IMR-90 (cell line): Measurements from ENCODE around the gene PDLIM5. TPM values are rescaled to one million over a fixed set of nuclear protein-coding genes. Genes with fewer than 3 reads are reported as not detected.

Source experiments
- ATAC-seq: fragments of 200-7000 bp; cut with Tn5 transposase; 2 replicates; pipeline ENCODE4 v1.9.1; 2020; ENCODE audit warnings: low read depth, mild to moderate bottlenecking, moderate library complexity
- BruUV-seq: library from RNA; stranded (reverse); fragments of 400-500 nt; replicated peaks from 2 replicates; lab custom pipeline; 2021; lab: Mats Ljungman, UMichigan
- CTCF ChIA-PET: fragments of 300-600 bp; formaldehyde crosslinking; extraction: SDS; loops from one replicate; lab custom pipeline; 2021; ENCODE audit warnings: antibody characterized with exemption; lab: Yijun Ruan, JAX
- POLR2A ChIA-PET: fragments of 300-600 bp; sonication (Branson Sonifier 250); formaldehyde crosslinking; loops from one replicate; lab custom pipeline; 2022; ENCODE audit warnings: antibody characterized with exemption; ENCODE audit not compliant: unreplicated experiment; lab: Charles Lee
- DNase-seq: peaks from one replicate; pipeline ENCODE4 v3.0.0; 2013
- H2AFZ ChIP-seq: replicated peaks from 2 replicates; pipeline ENCODE3; 2013; ENCODE audit warnings: low read length, mild to moderate bottlenecking; ENCODE audit not compliant: poor library complexity
- H2AK5ac ChIP-seq: 2 replicates; pipeline ENCODE4 v1.6.1; 2013; ENCODE audit warnings: low read depth, low read length, inconsistent platforms
- H2AK9ac ChIP-seq: replicated peaks from 2 replicates; pipeline ENCODE3; 2013; ENCODE audit warnings: mild to moderate bottlenecking, low read depth, low read length, moderate library complexity; ENCODE audit not compliant: poor library complexity
- H2BK120ac ChIP-seq: 2 replicates; pipeline ENCODE4 v1.6.1; 2013; ENCODE audit warnings: low read depth, low read length, inconsistent platforms
- H2BK15ac ChIP-seq: 3 replicates; pipeline ENCODE4 v1.6.1; 2013; ENCODE audit warnings: low read depth, low read length, inconsistent platforms
- H2BK20ac ChIP-seq: 2 replicates; pipeline ENCODE4 v1.6.1; 2013; ENCODE audit warnings: low read depth, mild to moderate bottlenecking, inconsistent platforms, low read length, moderate library complexity
- H2BK5ac ChIP-seq: 2 replicates; pipeline ENCODE4 v1.6.1; 2013; ENCODE audit warnings: mild to moderate bottlenecking, low read depth, low read length, inconsistent platforms; ENCODE audit not compliant: poor library complexity, severe bottlenecking
- H3K14ac ChIP-seq: replicated peaks from 2 replicates; pipeline ENCODE4 v1.6.1; 2013; ENCODE audit warnings: low read depth, low read length, inconsistent platforms
- H3K18ac ChIP-seq: 2 replicates; pipeline ENCODE4 v1.6.1; 2013; ENCODE audit warnings: low read depth, low read length, control low read depth
- H3K23ac ChIP-seq: 2 replicates; pipeline ENCODE4 v1.6.1; 2013; ENCODE audit warnings: low read depth, low read length, inconsistent platforms
- H3K27ac ChIP-seq: 2 replicates; pipeline ENCODE4 v1.5.1; 2013; ENCODE audit warnings: mild to moderate bottlenecking, control low read depth, low read length; ENCODE audit not compliant: insufficient read depth
- H3K27me3 ChIP-seq: 2 replicates; pipeline ENCODE4 v1.6.1; 2013; ENCODE audit warnings: low read length; ENCODE audit not compliant: control insufficient read depth, insufficient read depth
- H3K36me3 ChIP-seq: 2 replicates; pipeline ENCODE4 v1.6.1; 2013; ENCODE audit warnings: low read length, mixed read lengths; ENCODE audit not compliant: control insufficient read depth, insufficient read depth
- H3K4ac ChIP-seq: 2 replicates; pipeline ENCODE4 v1.6.1; 2013; ENCODE audit warnings: low read depth, low read length, inconsistent platforms
- H3K4me1 ChIP-seq: 2 replicates; pipeline ENCODE4 v1.6.1; 2013; ENCODE audit warnings: low read length, mixed read lengths; ENCODE audit not compliant: control insufficient read depth, insufficient read depth
- H3K4me2 ChIP-seq: 2 replicates; pipeline ENCODE4 v1.6.1; 2013; ENCODE audit warnings: low read depth, mild to moderate bottlenecking, control low read depth, low read length, moderate library complexity
- H3K4me3 ChIP-seq: 2 replicates; pipeline ENCODE4 v1.5.1; 2013; ENCODE audit warnings: low read depth, mild to moderate bottlenecking, control low read depth, low read length, moderate library complexity; ENCODE audit not compliant: insufficient read depth
- H3K56ac ChIP-seq: 2 replicates; pipeline ENCODE4 v1.6.1; 2013; ENCODE audit warnings: low read length, inconsistent platforms; ENCODE audit not compliant: insufficient read depth; ENCODE audit errors: extremely low read depth
- H3K79me1 ChIP-seq, 2 experiments: 2 replicates each; pipeline ENCODE4 v1.6.1; 2013; ENCODE audit warnings: low read length in 2 of 2, inconsistent platforms in 1 of 2, low read depth in 1 of 2
- H3K9ac ChIP-seq: 2 replicates; pipeline ENCODE4 v1.6.1; 2013; ENCODE audit warnings: low read depth, low read length, control low read depth
- H3K9me1 ChIP-seq: 2 replicates; pipeline ENCODE4 v1.6.1; 2013; ENCODE audit warnings: low read length, inconsistent platforms; ENCODE audit not compliant: insufficient read depth
- H3K9me3 ChIP-seq: 2 replicates; pipeline ENCODE4 v1.6.1; 2013; ENCODE audit warnings: low read length; ENCODE audit not compliant: control insufficient read depth, insufficient read depth
- H4K20me1 ChIP-seq: 2 replicates; pipeline ENCODE4 v1.6.1; 2013; ENCODE audit warnings: low read length, inconsistent platforms; ENCODE audit not compliant: insufficient read depth
- H4K5ac ChIP-seq: 2 replicates; pipeline ENCODE4 v1.6.1; 2013; ENCODE audit warnings: mild to moderate bottlenecking, low read depth, low read length, control low read depth
- H4K8ac ChIP-seq, 2 experiments: 2 replicates each; pipeline ENCODE4 v1.6.1; 2013; ENCODE audit warnings: low read depth in 2 of 2, low read length in 2 of 2, control low read depth in 1 of 2, inconsistent platforms in 1 of 2
- H4K91ac ChIP-seq: 2 replicates; pipeline ENCODE4 v1.6.1; 2013; ENCODE audit warnings: low read depth, low read length, inconsistent platforms; ENCODE audit not compliant: insufficient read depth
- BHLHE40 ChIP-seq: fragments of 150-350 bp; IDR thresholded peaks from 2 replicates; pipeline ENCODE4 v1.6.1; 2016; ENCODE audit warnings: mild to moderate bottlenecking, low read depth, low read length
- CEBPB ChIP-seq: IDR thresholded peaks from 2 replicates; pipeline ENCODE4 v1.6.1; 2012; ENCODE audit warnings: low read depth, low read length, improper control_type of control experiment
- CHD1 ChIP-seq: IDR thresholded peaks from 2 replicates; pipeline ENCODE4 v1.6.1; 2012; ENCODE audit warnings: low read depth, low read length, improper control_type of control experiment
- FOS ChIP-seq: fragments of 150-350 bp; IDR thresholded peaks from 2 replicates; pipeline ENCODE4 v1.6.1; 2016; ENCODE audit warnings: low read depth, low read length
- POLR2A ChIP-seq: IDR thresholded peaks from 2 replicates; pipeline ENCODE4 v1.6.1; 2012; ENCODE audit warnings: mild to moderate bottlenecking, low read depth, low read length
- RAD21 ChIP-seq: IDR thresholded peaks from 2 replicates; pipeline ENCODE4 v1.6.1; 2012; ENCODE audit warnings: low read length, improper control_type of control experiment
- RCOR1 ChIP-seq: IDR thresholded peaks from 2 replicates; pipeline ENCODE4 v1.6.1; 2012; ENCODE audit warnings: mild to moderate bottlenecking, low read length, improper control_type of control experiment; ENCODE audit not compliant: insufficient replicate concordance
- WGBS, 2 experiments: methylation state at CpG; one replicate each; pipeline versions ENCODE4 v1.1.5 to v1.1.7; 2013; ENCODE audit warnings: missing lambda C conversion rate in 2 of 2; ENCODE audit not compliant: insufficient read length in 1 of 2; ENCODE audit errors: extremely low coverage in 2 of 2; 5-methylcytosine and 5-hydroxymethylcytosine counted together
- dilution Hi-C: fragments of 300-500 bp; cut with HindIII; formaldehyde crosslinking; loops from one replicate; pipeline ENCODE4 v1.14.3; 2018; ENCODE audit warnings: low sequenced_read_pairs; ENCODE audit not compliant: unreplicated experiment
- in situ Hi-C: fragments of 300-500 bp; cut with MboI; formaldehyde crosslinking; loops from 3 replicates; pipeline ENCODE4 v1.14.3; 2019; ENCODE audit warnings: low sequenced_read_pairs, inconsistent platforms, mixed read lengths
- intact Hi-C: fragments of 100-400 bp; cut with micrococcal nuclease; formaldehyde crosslinking; loops from 2 replicates; pipeline ENCODE4 v1.10.0; 2022
- polyA plus RNA-seq, 3 experiments: library from polyadenylated mRNA; depleted of rRNA; stranded (reverse); fragments of >200 nt; gene quantifications; 2 replicates each; pipeline ENCODE4 v1.2.3, GENCODE V29; 2012; ENCODE audit warnings: low replicate concordance in 1 of 3
- total RNA-seq: library from RNA; depleted of rRNA; stranded (reverse); fragments of >200 nt; gene quantifications from 2 replicates; pipeline ENCODE4 v1.2.3, GENCODE V29; 2012
- TF ChIP-seq, protein P1 (sequence below): conservative IDR thresholded peaks from 2 replicates; pipeline ENCODE4 v1.5.1; 2012; ENCODE audit warnings: mild to moderate bottlenecking, low read depth, low read length, improper control_type of control experiment

The PDLIM5 gene
- total and polyA plus RNA-seq, 2 of the 4 experiments (the other 2 are of a cell fraction) = 96.5 to 188 TPM

DNA sequence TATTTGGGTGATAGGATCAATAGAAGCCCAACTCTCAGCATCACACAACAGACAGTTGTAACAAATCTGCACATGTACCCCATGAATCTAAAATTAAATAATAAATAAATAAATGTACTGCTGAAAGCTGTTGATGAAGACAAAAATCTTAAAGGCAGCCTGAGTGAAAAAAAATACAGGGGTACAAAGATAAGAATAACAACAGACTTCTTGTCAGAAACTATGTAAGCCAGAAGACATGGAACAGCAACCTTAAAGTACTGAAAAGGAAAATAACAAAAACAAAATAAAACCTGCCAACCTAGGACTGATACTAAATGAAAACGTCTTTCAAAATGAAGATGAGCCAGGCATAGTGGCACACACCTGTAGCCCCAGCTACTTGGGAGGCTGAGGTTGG is 25.0 kb upstream of the PDLIM5 start:
- no peak overlapping the region for H2AFZ ChIP-seq
- no CpG with 5 or more reads among the region's 1 CpG for WGBS, 2 experiments
- no TSS peak for BruUV-seq

More for the DNA sequence above, 25.0 kb upstream of the PDLIM5 start:
- H3K36me3 ChIP-seq = no peaks in the 10 kb centered on the region
- ATAC-seq (no peak), DNase-seq (no peak)
- no peak overlapping the region for H3K23ac ChIP-seq
- H2AK9ac ChIP-seq = no peak overlapping the region
- in situ Hi-C loops (no loop called here), intact Hi-C loops (no loop called here), dilution Hi-C loops (no loop called here)
- no peak overlapping the region for H2BK5ac ChIP-seq
- no peak overlapping the region for H3K56ac ChIP-seq
- no peaks in the 10 kb centered on the region for H3K4me1 ChIP-seq
- H3K27ac ChIP-seq = no peak overlapping the region
- no peaks in the 10 kb centered on the region for H3K9me1 ChIP-seq
- no peak overlapping the region for H3K14ac ChIP-seq
- ChIA-PET POLR2A (no interaction called here), CTCF (no interaction called here)
- H3K27me3 ChIP-seq = no peaks in the 10 kb centered on the region
- no peak overlapping the region for H4K5ac ChIP-seq
- no peak overlapping the region for H2BK20ac ChIP-seq
- H4K91ac ChIP-seq = no peak overlapping the region
- no peak overlapping the region for H3K18ac ChIP-seq
- H2BK15ac ChIP-seq = no peak overlapping the region
- H3K9me3 ChIP-seq = peaks cover 11% of the 10 kb centered on the region
- H3K9ac ChIP-seq = no peak overlapping the region
- no peak overlapping the region for H4K8ac ChIP-seq
- no peaks in the 10 kb centered on the region for H4K20me1 ChIP-seq
- H3K4me3 ChIP-seq = no peak overlapping the region
- no peak overlapping the region for H3K4ac ChIP-seq
- H3K4me2 ChIP-seq = no peak overlapping the region
- no peaks in the 10 kb centered on the region for H3K79me1 ChIP-seq
- no peak overlapping the region for H2BK120ac ChIP-seq
- no peak overlapping the region for H2AK5ac ChIP-seq
- TF ChIP-seq FOS (no peak), BHLHE40 (no peak), CEBPB (no peak), POLR2A (no peak), RCOR1 (no peak), RAD21 (no peak), CHD1 (no peak)
- TF ChIP-seq, protein P1, sequence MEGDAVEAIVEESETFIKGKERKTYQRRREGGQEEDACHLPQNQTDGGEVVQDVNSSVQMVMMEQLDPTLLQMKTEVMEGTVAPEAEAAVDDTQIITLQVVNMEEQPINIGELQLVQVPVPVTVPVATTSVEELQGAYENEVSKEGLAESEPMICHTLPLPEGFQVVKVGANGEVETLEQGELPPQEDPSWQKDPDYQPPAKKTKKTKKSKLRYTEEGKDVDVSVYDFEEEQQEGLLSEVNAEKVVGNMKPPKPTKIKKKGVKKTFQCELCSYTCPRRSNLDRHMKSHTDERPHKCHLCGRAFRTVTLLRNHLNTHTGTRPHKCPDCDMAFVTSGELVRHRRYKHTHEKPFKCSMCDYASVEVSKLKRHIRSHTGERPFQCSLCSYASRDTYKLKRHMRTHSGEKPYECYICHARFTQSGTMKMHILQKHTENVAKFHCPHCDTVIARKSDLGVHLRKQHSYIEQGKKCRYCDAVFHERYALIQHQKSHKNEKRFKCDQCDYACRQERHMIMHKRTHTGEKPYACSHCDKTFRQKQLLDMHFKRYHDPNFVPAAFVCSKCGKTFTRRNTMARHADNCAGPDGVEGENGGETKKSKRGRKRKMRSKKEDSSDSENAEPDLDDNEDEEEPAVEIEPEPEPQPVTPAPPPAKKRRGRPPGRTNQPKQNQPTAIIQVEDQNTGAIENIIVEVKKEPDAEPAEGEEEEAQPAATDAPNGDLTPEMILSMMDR = no peak
